Body of pancreas (tissue), 4 donors: ENCODE measurements around the gene SIRPB1.

Experiments
- POLR2A ChIP-seq, 3 donors: fragments of 450-650 bp; IDR thresholded peaks; one replicate each; pipeline ENCODE4 v1.6.1; 2016; ENCODE audit warnings: antibody characterized with exemption in 3 of 3, mild to moderate bottlenecking in 2 of 3
- TF ChIP-seq, protein P1 (sequence below), 7 experiments: fragments of 450-650 bp in 4 of 7; fragments of 200-600 bp in 3 of 7; sonication (generic) in 3 of 7; IDR thresholded peaks; one replicate each; pipeline ENCODE4 v1.5.1; 2016 to 2019; ENCODE audit warnings: antibody characterized with exemption in 7 of 7

DNA sequence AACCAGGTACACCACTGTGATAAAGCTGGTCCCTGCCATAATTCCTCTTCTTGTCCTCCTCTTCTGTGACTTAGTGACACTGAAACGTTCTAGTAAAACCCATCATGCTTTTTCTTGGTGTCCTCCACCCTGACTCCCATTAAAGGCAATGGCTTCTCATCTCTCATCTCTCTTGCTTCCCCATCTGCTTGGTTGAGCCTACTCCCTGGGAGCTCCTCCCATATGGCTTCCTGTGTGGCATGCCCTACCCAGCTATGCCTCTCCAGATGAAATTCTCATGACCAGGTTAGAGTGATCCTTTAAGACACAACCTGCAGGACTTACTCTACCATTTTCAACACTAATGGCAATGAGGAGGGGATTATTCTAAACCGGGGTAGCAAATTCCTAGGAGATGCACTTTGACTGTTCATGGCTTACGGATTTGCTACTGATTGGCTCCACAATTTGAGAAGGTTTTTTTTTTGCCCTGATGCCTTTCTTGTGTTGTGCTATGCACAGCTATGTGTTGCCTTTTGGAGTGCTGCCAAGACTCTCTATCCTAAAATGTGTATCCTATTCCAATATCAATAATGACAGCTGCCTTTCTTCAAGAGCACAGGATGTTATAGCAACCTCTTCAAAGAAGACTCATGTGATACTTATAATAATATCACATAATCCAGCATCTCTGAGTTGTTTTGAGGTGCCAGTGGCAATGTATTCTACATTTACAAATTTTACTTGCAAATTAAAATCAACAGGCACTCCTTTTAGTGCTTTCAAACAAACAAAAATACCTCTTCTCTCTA, 31.7 kb upstream of the SIRPB1 start:
- TF ChIP-seq, protein P1, sequence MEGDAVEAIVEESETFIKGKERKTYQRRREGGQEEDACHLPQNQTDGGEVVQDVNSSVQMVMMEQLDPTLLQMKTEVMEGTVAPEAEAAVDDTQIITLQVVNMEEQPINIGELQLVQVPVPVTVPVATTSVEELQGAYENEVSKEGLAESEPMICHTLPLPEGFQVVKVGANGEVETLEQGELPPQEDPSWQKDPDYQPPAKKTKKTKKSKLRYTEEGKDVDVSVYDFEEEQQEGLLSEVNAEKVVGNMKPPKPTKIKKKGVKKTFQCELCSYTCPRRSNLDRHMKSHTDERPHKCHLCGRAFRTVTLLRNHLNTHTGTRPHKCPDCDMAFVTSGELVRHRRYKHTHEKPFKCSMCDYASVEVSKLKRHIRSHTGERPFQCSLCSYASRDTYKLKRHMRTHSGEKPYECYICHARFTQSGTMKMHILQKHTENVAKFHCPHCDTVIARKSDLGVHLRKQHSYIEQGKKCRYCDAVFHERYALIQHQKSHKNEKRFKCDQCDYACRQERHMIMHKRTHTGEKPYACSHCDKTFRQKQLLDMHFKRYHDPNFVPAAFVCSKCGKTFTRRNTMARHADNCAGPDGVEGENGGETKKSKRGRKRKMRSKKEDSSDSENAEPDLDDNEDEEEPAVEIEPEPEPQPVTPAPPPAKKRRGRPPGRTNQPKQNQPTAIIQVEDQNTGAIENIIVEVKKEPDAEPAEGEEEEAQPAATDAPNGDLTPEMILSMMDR (IDR thresholded peaks at IDR 0.05) = no peak
- no peak for TF ChIP-seq POLR2A (IDR thresholded peaks at IDR 0.05)
